Measurements from ENCODE around the gene MACROD2.
"Not testable (repeated sequence)": the region's sequence is repeated elsewhere in the genome, so short reads cannot be mapped to it uniquely, and the experiment has no call there.

The MACROD2 gene

DNA sequence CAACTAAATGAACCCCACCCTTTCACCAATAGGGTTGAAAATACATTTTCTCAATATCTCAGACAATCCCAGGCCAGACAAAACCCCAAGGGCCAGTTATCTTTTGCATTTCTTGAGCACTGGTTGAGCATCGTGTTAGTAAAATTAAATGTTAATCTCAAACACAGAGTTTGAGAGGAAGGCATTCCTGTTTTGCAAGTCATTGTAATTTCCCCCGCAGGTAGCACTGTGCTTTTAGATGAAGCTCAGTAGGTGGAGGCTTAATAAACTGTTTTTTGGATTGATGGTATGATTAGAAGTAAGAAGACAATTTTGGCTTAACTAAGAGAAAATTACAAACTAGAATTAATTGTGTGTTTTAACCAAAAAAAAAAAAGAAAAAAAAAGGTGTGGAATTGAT lies 1340.7 kb downstream of the MACROD2 start:
- DNase-seq: no peak

DNA sequence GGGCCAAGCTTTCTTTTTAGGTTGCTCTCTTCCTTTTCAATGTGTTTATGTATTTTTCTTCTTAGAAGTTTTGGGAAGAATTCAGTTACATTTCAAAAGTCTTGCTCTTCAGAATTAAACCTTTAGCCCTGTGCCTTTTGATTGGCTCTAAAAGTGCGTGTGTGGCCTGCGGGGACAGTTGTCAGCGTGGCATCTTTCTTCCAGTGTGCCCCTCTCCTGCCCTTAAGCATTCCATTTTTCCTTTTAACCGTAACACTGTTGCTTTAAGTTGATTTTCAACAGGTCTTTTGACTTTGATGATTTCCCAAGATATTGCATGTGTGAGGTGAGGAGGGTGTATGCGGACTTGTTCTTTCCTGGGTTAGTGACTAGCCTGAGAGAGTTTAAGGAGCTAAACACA lies 1341.2 kb downstream of the MACROD2 start:
- no peak for DNase-seq

DNA sequence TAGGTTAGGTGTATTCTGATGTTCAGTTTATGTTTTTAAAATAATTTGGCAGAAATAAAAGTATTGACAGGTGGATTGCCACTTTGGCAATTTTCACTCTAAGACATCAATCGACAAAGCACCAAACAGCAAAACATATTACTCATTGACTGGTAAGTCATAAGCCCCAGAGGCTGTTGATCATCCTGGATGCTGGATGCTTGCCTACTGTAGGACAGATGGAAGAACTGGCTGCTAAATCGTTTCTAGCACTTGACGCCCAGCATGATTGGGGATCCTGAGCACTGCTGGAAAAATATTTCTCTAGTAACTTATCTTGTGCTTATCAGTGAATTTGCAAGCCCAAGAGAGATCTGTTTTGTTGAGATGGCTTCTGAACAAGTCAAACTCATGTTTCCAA lies 1343.9 kb downstream of the MACROD2 start:
- no peak for DNase-seq

DNA sequence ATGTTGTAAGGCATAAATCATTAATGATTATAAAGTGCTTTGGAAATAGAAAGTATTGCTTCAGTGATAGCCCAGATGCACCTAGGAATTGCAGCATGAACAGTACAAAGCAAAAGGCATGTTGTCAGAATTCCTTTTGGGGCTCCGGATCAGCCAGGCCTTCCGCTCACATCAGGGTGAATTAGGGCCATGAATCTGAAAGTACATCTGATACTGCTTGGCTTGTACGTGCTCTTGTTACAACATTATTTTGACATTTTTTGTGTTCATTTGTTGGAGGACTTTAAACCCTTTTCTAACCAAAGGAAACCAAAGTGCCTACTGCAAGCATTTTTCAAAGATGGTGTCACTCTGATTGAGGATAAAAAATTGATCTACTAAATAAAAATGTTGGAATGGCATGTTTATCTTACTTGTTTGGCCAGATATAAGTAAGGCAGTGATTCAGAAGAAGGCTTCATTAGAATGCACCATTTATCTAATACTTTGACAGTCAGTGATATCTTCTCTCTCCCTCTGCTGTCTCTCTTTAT lies 1347.7 kb downstream of the MACROD2 start:
- DNase-seq: no peak

DNA sequence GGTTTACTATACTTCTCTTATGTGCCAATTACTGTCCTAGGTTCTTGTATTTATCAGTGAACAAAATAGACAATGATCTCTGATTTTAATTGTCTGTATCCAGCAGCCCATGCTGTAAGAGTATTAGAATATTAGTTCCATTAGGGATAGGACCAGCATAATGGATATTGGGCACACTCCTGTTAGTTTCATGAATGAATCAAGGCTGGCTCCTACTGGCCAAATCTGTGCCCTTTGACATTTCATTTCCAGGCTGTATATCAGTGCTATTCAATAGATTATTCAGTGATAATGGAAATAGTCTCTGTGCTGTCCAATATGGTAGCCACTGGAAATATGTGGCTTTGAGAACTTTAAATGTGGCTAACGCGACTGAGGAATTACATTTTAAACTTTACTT lies 1350.0 kb downstream of the MACROD2 start:
- DNase-seq: no peak

DNA sequence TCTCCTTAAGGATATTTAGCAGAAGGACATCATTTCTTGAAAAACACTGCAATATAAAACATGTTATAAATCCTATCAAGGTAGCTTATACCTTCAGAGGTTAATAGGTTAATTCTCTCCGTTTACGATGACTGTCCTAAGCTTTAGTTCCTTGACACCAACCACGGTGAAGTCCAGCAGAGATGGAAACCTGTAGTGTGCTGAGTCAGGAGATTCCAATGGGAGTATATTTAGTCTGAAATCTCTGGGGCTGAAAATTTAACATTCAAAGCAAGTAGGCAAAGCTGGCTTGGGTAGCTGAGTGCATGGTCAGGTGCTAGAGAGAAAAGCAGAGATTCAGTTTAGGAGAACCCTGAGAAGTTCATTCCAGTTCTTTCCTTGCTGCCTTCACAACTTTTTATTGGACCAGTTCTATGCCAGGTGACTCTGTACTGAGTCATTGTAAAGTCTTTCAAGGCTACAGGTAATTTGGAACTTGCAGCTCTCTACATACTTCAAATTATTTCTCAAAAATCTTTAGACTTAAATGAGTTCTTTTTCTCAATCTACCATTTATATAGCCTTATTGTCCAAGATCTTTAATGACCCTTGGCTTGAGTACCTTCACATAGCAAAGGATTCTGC lies 1351.5 kb downstream of the MACROD2 start:
- DNase-seq: no peak

DNA sequence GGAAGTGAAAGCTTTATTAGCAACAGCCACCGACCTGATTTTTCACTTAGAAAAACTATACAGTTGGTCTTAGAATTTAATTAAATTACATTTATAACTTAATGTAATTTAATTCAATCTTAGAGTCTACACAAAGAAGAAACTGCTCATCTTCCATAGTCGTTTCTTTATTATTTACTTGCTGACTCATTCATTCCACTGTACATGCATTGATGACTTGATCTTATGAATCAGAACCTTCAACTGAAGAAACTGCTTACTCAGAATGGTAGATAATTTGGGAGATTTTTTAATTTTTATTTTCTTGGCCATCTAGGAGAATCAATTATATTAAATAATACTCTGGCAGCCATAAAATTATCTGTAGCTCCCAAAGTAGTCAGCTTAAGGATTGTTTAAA lies 1363.7 kb downstream of the MACROD2 start:
- no peak for DNase-seq

DNA sequence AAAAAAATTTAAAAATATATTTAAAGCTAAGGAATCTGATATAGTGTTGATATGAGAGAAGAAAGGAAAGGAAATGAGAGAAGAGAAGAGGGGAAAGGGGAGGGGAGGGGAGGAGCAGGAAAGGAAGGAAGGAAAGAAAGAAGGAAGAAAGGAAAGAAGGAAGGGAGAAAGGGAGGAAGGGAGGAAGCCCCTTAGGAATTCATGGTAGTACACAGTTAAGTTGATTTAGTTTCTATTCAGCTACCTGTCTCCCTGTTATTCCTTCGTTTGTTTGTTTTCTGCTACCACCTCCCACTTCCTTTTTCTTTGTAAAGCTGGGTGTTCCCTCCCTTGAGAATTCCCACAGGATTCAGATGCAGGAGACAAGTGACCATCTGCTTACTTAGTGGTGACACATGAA lies 1367.5 kb downstream of the MACROD2 start:
- DNase-seq: no peak

DNA sequence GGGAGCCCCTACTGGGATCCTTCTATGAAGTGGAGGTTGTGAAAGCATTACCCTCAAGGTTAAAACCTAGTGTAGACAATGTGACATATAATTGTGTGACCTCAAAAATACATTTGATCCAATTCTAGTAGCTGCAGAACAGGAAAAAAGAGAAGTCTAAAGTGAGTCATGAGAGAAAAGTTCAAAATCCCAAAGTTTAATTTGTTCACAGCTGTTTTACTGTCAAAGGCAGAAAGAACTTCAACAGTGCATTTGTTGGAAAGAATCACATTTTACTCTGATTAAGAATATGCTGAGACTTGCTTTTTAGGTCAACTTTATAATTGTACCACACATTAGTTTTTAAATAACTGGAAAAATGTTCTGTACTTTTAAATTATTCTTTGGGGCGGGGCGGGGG lies 1369.5 kb downstream of the MACROD2 start:
- no peak for DNase-seq

DNA sequence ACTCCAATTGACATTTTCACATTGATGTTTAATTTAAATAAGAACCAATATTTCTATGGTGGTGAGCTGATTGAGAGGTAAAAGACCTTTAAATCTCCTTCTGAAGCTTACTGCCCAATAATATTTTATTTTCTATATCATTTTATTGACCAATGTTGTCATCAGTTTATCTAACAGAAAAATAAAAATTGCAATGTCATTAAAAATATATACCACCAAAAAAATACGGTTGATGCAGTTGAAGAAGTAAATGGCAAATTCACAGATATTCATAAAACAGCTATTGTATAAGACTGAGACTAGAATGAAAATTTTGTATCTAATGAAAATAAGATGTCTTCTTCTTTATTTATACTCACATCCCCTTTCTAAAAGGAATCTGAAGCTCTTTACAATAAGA lies 1375.1 kb downstream of the MACROD2 start:
- no peak for DNase-seq

DNA sequence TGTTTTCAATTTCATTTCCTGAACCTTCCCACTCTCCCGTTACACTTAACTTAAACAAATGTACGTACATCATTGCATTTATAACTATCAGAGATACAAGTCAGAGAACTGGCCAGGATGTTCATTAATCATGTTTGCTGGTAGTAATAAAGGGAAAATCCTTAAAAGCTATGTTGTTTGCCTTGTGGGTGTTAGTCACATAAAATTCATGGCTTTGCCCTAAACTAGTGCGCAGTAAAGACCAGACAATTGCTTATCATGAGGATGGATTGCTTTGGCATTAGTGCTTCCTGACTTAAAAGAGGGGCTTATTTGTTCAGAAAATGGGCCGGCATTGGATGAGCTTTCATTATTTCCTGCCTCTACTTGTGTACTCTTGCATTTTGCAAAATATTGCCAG lies 1379.4 kb downstream of the MACROD2 start:
- DNase-seq: no peak

DNA sequence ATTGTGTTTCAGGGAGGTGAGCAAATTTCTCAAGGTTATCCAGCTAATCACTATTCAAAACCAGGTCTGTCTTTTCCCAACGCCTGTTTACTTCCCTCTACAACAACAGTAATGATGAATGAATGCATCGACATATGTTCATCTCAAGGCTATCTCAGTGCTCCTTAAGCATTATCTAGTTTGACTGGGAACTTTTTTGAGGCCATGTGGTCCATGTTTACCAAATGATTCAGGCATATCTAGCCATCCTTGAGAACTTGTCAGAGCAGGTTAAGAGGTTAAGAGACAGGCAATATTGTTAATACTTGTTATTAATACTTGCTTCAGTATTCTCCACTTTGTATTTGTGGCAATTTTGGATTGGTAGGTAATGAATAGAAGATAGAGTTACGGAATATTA lies 1380.5 kb downstream of the MACROD2 start:
- no peak for DNase-seq

DNA sequence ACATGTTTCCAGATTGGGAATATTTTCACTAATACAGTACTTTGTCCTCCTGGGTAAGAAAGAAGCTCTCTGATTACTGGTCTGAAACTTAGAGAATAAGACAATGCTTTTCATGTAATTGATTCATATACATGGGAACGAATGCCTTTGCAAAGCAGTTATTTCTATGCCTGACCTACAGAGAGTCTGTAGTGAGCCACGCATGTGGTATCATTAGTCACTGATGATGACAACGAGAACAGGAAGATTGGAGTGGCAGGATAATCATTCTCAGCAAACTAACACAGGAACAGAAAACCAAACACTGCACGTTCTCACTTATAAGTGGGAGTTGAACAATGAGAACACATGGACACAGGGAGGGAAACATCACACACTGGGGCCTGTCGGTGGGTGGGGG lies 1382.3 kb downstream of the MACROD2 start:
- not testable (repeated sequence) for DNase-seq

DNA sequence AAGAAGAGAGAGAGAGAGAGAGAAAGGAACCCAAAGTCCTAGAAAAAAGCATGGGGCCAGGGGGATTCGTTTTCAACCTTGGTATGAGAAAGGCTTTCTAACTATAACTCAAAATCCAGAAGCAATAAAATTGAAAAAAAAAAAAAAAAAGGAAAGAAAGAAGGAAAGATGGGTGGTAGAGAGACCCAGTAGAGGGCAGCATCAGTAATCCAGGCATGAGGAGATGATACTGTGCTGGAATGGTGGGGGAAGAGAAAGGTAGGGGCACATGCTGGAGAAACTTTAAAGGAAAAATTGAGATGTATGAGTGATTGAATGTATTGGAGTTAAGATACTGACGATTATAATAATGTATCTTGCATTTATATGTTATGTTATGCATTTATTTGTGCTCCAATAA lies 1382.8 kb downstream of the MACROD2 start:
- no peak for DNase-seq

DNA sequence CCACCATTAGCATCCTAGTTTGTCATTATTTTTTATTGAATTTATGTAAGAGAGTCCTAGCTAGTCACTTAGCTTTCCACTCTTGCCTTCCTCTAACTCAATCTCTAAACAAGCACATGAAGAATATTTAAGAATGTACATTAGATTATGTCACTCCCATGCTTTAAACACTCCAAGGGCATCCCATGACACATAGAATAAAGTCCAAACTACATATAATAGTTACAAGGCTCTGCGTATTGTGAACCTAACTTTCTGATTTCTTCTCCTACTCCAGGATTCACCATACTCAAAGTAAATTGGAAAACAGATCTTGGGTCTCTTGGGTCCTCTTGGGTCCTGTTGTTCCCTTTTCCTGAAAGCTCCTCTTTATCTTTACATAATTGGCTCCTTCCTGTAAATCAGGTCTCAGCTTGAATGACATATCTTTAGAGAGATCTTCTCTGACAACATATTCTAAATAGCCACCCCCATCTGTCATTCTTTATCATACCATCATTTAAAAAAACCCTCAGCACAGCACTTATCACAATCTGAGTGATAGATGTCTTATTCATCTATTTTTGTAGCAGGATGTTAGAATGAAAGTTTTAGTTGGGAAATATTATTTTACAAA lies 1384.5 kb downstream of the MACROD2 start:
- DNase-seq: no peak

DNA sequence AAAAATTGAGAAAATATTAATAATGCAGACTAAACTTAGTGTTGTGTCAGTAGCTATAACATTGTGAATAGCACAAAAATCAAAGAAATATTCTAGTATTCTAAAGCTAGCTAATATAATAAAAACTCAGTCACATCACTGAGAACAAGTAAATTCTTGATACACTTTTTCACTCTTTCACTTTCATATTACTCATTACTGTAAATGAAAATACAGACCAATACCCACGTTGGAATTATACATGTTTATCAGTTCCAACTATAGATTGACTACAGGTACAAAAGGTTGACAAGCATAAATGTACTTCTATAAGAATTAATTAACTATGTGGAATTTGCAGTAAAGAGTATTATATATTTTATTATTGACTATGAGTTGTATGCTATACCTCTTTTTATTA lies 1385.5 kb downstream of the MACROD2 start:
- no peak for DNase-seq

DNA sequence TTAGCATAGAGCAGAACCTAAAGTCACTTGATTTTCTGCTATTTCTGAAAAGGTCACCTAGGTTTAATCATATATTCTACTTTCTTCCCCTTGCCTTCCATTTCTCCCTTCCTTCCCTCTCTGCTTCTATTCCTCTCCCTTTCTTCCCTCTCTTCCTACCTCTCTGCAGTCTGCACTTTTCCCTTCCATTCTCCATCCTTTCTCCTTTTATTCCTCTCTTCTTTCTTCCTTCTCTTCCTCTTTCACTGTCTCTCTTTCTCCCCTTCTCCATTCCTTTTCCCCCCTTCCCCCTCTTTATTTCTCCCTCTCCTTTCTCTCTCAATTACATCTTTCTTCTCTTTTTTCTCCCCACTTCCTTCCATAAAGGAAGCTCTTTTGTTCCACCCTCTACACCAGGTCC lies 1391.9 kb downstream of the MACROD2 start:
- DNase-seq: no peak

DNA sequence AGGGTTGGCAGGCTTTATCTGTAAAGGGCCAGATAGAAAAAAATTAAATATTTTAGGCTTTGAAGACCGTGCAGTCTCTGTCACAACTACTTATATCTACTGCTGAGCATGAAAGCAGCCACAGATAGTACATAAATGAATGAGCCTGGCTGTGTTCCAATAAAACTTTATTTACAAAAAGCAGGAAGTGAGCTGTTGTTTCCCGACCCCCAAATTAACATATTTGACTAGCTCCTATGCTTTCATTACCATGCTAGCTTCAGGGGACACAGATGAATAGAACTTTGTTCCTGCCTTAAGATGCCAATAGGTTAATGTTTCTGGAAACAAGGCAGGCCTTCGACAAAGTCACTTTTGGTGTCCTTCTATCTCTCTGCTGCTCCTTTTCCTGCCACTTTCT lies 1400.1 kb downstream of the MACROD2 start:
- no peak for DNase-seq

DNA sequence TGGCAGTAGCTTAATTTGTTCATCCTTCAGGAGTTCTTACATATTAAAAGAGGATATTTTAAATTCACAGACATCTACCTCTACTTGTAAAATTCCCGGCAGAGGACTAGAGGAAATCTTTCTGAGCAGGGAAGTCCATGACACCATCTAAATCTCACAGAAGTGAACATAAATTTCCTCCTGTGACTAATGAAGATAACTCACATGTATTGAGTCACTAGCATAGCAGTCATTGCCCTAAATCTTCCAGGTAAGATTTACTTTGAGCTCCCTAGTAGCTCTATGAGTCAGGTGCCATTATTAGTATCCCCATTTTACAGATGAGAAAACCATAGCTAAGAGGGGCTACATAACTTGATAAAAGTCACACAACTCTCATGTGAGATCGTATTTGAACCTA lies 1400.7 kb downstream of the MACROD2 start:
- DNase-seq: no peak

DNA sequence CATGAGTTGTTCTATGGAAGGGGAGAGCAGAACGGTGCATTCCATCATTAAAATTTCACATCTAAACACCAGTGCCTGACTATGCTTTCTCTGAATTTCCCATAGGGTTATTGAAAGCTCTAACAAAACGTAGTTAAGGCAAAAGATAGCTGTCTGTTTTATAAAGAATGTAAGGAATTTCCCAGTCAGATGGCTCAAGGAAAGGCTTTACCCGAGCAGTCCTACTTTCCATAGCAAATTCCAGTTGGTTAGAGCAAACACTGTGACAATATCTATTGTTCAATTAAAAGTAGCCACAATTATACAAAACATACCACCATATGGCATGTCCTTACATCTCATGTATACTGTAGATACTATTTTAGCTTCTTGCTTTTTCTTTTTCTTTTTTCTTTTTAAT lies 1401.6 kb downstream of the MACROD2 start:
- DNase-seq: no peak

DNA sequence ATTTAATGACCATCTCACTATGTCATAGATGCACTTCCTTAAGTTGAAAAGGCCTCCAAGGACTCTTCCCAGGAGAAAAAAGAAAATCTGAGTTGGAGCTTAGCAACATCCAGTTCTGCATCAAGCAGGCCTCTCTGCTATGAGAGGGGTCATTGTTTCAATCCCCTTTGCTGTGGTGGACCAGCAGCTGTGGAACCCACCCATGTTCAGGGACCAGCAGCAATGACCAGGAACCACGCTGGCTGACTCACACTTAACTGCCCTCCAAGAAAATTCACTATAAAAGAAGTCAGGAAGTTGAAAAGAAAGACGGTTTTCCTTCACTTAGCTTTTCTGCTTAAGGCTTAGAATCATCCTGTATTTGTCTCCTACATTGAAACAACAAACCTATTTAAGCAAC lies 1404.5 kb downstream of the MACROD2 start:
- DNase-seq: no peak

DNA sequence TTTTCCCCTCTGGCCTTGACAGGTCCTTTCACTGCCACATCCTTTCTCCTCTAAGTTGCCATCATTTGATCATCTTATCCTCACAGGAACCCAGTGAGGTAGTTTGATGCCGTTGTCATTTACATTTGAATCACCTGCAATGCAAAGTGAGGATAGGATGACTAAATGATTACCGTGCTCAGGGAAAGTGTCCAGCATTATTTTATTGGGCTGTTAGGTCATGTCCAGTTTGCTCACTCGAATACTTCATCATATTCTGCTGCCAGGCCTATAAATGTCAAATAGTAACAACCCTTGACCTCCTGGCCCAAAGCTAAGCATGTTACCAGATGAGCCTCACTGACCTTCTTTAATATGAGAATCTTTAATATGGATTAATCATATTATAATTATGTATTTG lies 1410.8 kb downstream of the MACROD2 start:
- no peak for DNase-seq

DNA sequence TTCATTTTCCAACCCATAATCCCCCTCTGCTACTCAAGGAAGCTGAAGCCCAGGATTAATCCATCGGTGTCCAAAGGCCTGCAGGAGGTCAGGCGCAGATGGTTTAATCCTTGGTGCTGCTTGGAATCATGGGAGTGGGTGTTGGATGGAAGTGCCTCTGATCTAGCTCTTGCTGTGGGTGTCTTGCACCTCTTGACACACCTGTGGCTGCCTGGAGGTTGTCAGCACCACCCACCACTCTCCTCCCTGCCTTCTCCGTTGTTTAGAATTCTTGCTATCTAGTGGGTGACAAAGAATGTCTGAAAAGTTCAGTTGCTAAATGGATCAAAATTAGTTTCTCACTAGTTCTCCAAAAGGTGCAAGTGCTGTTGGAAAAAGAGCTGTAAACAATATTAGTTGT lies 1416.5 kb downstream of the MACROD2 start:
- DNase-seq: no peak

DNA sequence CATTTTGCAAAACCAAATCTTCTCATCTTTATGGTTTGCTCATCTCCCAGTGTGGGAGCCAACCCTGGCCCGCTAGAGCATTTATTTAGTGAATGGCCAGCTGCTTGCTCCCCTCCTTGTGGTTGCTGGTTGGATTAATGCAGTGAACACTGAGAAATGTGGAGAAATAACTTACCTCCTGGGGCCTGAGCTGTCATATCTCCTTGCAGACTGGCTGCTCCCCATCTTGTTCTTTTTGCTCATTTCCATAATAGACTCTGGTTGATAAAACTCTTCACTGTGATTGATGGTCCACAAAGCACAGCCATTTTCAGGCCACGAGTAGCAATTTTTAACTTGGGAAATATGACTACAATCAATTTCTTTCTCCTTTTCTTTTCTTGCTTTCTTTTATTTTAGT lies 1420.6 kb downstream of the MACROD2 start:
- DNase-seq: no peak

DNA sequence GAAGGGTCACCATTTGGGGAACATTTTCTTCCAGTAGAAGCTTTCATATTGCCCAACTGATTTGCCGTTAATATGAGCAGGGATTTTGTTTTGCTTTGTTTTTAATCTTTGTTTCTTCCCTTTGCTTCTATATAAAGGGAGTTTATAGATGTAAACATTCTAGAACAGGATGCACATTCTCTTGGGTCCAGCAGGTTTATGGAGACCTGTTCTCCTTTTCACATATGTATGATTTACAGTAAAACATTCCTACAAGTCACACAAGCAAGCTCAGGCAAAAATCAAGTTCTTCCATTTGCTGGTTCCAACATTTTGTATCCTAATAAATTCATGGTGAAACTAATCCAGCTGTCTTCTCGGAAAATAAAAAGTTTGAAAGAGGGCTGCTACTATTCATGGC lies 1424.5 kb downstream of the MACROD2 start:
- no peak for DNase-seq

Data from NCI-H1436 treated with DMSO at 0.1 percent for 48 hours (cell line).